GM19099 (cell line): ENCODE data around the gene SMIM12.

Source experiments
- POLR2A ChIP-seq: IDR thresholded peaks from 3 replicates; pipeline ENCODE4 v1.6.1; 2011; ENCODE audit warnings: low read depth; ENCODE audit not compliant: insufficient read length; ENCODE audit errors: extremely low read depth

The SMIM12 gene

GRCh38 chr1:34839526-34840305 is 19.8 kb downstream of the SMIM12 start:
- TF ChIP-seq POLR2A: no peak

GRCh38 chr1:34833711-34834110 is 25.8 kb downstream of the SMIM12 start:
- TF ChIP-seq POLR2A: no peak

- TF ChIP-seq POLR2A: no peak
Observed at GRCh38 chr1:34831721-34832246, 27.8 kb downstream of the SMIM12 start.

GRCh38 chr1:34829250-34829649 is 30.3 kb downstream of the SMIM12 start:
- TF ChIP-seq POLR2A: no peak

GRCh38 chr1:34828611-34829010 is 30.9 kb downstream of the SMIM12 start:
- no peak for TF ChIP-seq POLR2A

- TF ChIP-seq POLR2A: no peak
Observed at GRCh38 chr1:34827341-34827941, 32.1 kb downstream of the SMIM12 start.

- TF ChIP-seq POLR2A: no peak
Observed at GRCh38 chr1:34825455-34826091, 34.0 kb downstream of the SMIM12 start.

- TF ChIP-seq POLR2A: no peak
Observed at GRCh38 chr1:34824817-34825454, 34.6 kb downstream of the SMIM12 start.

- TF ChIP-seq POLR2A: no peak
Observed at GRCh38 chr1:34822202-34822601, 37.3 kb downstream of the SMIM12 start.

- no peak for TF ChIP-seq POLR2A
Observed at GRCh38 chr1:34816778-34817177, 42.8 kb downstream of the SMIM12 start.

GRCh38 chr1:34816332-34816731 is 43.2 kb downstream of the SMIM12 start:
- no peak for TF ChIP-seq POLR2A

GRCh38 chr1:34808051-34808810 is 51.3 kb downstream of the SMIM12 start:
- TF ChIP-seq POLR2A: no peak

GRCh38 chr1:34806396-34806795 is 53.2 kb downstream of the SMIM12 start:
- TF ChIP-seq POLR2A: no peak

GRCh38 chr1:34803770-34804169 is 55.8 kb downstream of the SMIM12 start:
- TF ChIP-seq POLR2A: no peak
